H9 (cell line): ENCODE results near the gene MAD1L1. TPM values are rescaled to one million over a fixed set of nuclear protein-coding genes. Genes with fewer than 3 reads are reported as not detected.

ENCODE experiments used
- DNase-seq: peaks from one replicate; pipeline ENCODE4 v3.0.0-alpha.2; 2017
- H2AFZ ChIP-seq: one replicate; pipeline ENCODE4 v1.6.1; 2013; ENCODE audit warnings: mild to moderate bottlenecking, low read length, control low read depth, moderate library complexity
- H2AK5ac ChIP-seq: 2 replicates; pipeline ENCODE4 v1.6.1; 2013; ENCODE audit warnings: low read length, control low read depth, mixed read lengths; ENCODE audit not compliant: insufficient read length
- H2BK120ac ChIP-seq: one replicate; pipeline ENCODE4 v1.6.1; 2013; ENCODE audit warnings: low read depth, mild to moderate bottlenecking, low read length, control low read depth, inconsistent platforms; ENCODE audit not compliant: poor library complexity, severe bottlenecking
- H2BK12ac ChIP-seq: 2 replicates; pipeline ENCODE4 v1.6.1; 2013; ENCODE audit warnings: low read length, control low read depth, mixed read lengths, low read depth; ENCODE audit not compliant: insufficient read length
- H2BK15ac ChIP-seq: 2 replicates; pipeline ENCODE4 v1.6.1; 2013; ENCODE audit warnings: low read depth, low read length, control low read depth
- H2BK20ac ChIP-seq: one replicate; pipeline ENCODE4 v1.6.1; 2013; ENCODE audit warnings: low read depth, mild to moderate bottlenecking, low read length, control low read depth, inconsistent platforms; ENCODE audit not compliant: poor library complexity, severe bottlenecking
- H2BK5ac ChIP-seq: 2 replicates; pipeline ENCODE4 v1.6.1; 2013; ENCODE audit warnings: low read length, control low read depth, mixed read lengths; ENCODE audit not compliant: insufficient read length
- H3K14ac ChIP-seq: 2 replicates; pipeline ENCODE4 v1.6.1; 2013; ENCODE audit warnings: low read length, control low read depth; ENCODE audit not compliant: insufficient read depth
- H3K18ac ChIP-seq: 2 replicates; pipeline ENCODE4 v1.6.1; 2013; ENCODE audit warnings: low read depth, mild to moderate bottlenecking, mixed read lengths, low read length, control low read depth; ENCODE audit not compliant: insufficient read length
- H3K23ac ChIP-seq: 2 replicates; pipeline ENCODE4 v1.6.1; 2013; ENCODE audit warnings: low read length, control low read depth, mixed read lengths, low read depth; ENCODE audit not compliant: insufficient read length
- H3K23me2 ChIP-seq: 2 replicates; pipeline ENCODE4 v1.6.1; 2013; ENCODE audit warnings: low read depth, mild to moderate bottlenecking, mixed read lengths, low read length, control low read depth; ENCODE audit not compliant: insufficient read length, poor library complexity, severe bottlenecking
- H3K27ac ChIP-seq: 2 replicates; pipeline ENCODE4 v1.5.1; 2013; ENCODE audit warnings: low read length, control low read depth, mixed read lengths, low read depth; ENCODE audit not compliant: insufficient read length
- H3K27me3 ChIP-seq: 2 replicates; pipeline ENCODE4 v1.6.1; 2013; ENCODE audit warnings: low read length, control low read depth, inconsistent platforms; ENCODE audit not compliant: insufficient read depth
- H3K4ac ChIP-seq: 2 replicates; pipeline ENCODE4 v1.6.1; 2013; ENCODE audit warnings: low read depth, mild to moderate bottlenecking, control low read depth, inconsistent platforms, low read length, moderate library complexity
- H3K4me1 ChIP-seq: 2 replicates; pipeline ENCODE4 v1.6.1; 2013; ENCODE audit warnings: low read length, control low read depth, inconsistent platforms; ENCODE audit not compliant: insufficient read depth
- H3K4me2 ChIP-seq: 2 replicates; pipeline ENCODE4 v1.6.1; 2013; ENCODE audit warnings: low read length, control low read depth, mixed read lengths; ENCODE audit not compliant: insufficient read length, insufficient read depth
- H3K56ac ChIP-seq: 2 replicates; pipeline ENCODE4 v1.6.1; 2013; ENCODE audit warnings: low read depth, mild to moderate bottlenecking, mixed read lengths, low read length, control low read depth; ENCODE audit not compliant: insufficient read length
- H3K79me1 ChIP-seq: 2 replicates; pipeline ENCODE4 v1.6.1; 2013; ENCODE audit warnings: low read depth, mild to moderate bottlenecking, moderate library complexity, low read length, control low read depth, inconsistent platforms; ENCODE audit not compliant: insufficient read depth, poor library complexity, severe bottlenecking
- H3K79me2 ChIP-seq: 2 replicates; pipeline ENCODE4 v1.6.1; 2013; ENCODE audit warnings: low read length, control low read depth, inconsistent platforms; ENCODE audit not compliant: insufficient read depth
- H3K9ac ChIP-seq: 2 replicates; pipeline ENCODE4 v1.6.1; 2013; ENCODE audit warnings: low read length, control low read depth, mixed read lengths; ENCODE audit not compliant: insufficient read length; ENCODE audit errors: extremely low read depth
- H3K9me3 ChIP-seq: one replicate; pipeline ENCODE4 v1.6.1; 2013; ENCODE audit warnings: low read depth, low read length, inconsistent platforms; ENCODE audit not compliant: control insufficient read depth
- H3T11ph ChIP-seq: one replicate; pipeline ENCODE4 v1.6.1; 2013; ENCODE audit warnings: mild to moderate bottlenecking, low read length, control low read depth, inconsistent platforms
- H4K20me1 ChIP-seq: one replicate; pipeline ENCODE4 v1.6.1; 2013; ENCODE audit not compliant: control insufficient read depth, insufficient read length, insufficient read depth
- H4K5ac ChIP-seq: 2 replicates; pipeline ENCODE4 v1.6.1; 2013; ENCODE audit warnings: low read depth, mild to moderate bottlenecking, mixed read lengths, low read length, control low read depth; ENCODE audit not compliant: insufficient read length
- H4K8ac ChIP-seq: replicated peaks from 2 replicates; pipeline ENCODE4 v1.6.1; 2013; ENCODE audit warnings: low read length, control low read depth, mixed read lengths, low read depth; ENCODE audit not compliant: insufficient read length
- H4K91ac ChIP-seq: 2 replicates; pipeline ENCODE4 v1.6.1; 2013; ENCODE audit warnings: low read depth, mild to moderate bottlenecking, moderate library complexity, mixed read lengths, low read length, control low read depth; ENCODE audit not compliant: insufficient read length
- H3K27ac Mint-ChIP-seq, 3 experiments: 2 replicates in 2 of 3; 3 replicates in 1 of 3; pipeline ENCODE4 v1.8.0; 2020 to 2021; ENCODE audit warnings: mixed read lengths in 3 of 3, mild to moderate bottlenecking in 1 of 3, moderate library complexity in 1 of 3
- H3K27me3 Mint-ChIP-seq: 2 replicates; pipeline ENCODE4 v1.8.0; 2021; ENCODE audit warnings: low read depth, mild to moderate bottlenecking, moderate library complexity, mixed read lengths
- H3K36me3 Mint-ChIP-seq, 3 experiments: 2 replicates in 2 of 3; 3 replicates in 1 of 3; pipeline ENCODE4 v1.8.0; 2020 to 2021; ENCODE audit warnings: low read depth in 3 of 3, mixed read lengths in 3 of 3; ENCODE audit not compliant: insufficient read depth in 1 of 3
- H3K4me1 Mint-ChIP-seq, 2 experiments: 2 replicates each; pipeline ENCODE4 v1.8.0; 2020; ENCODE audit warnings: mixed read lengths in 2 of 2
- H3K4me3 Mint-ChIP-seq, 2 experiments: 2 replicates in 1 of 2; 3 replicates in 1 of 2; pipeline ENCODE4 v1.8.0; 2020 to 2021; ENCODE audit warnings: mild to moderate bottlenecking in 2 of 2, mixed read lengths in 2 of 2, moderate library complexity in 1 of 2
- H3K9me3 Mint-ChIP-seq, 2 experiments: 2 replicates in 1 of 2; 3 replicates in 1 of 2; pipeline ENCODE4 v1.8.0; 2020; ENCODE audit warnings: mild to moderate bottlenecking in 2 of 2, mixed read lengths in 2 of 2, moderate library complexity in 1 of 2
- CTCF ChIP-seq: fragments of 200-600 bp; sonication (generic); conservative IDR thresholded peaks from 3 replicates; pipeline ENCODE4 v1.8.0; 2021; ENCODE audit warnings: antibody characterized with exemption, mild to moderate bottlenecking
- WGBS: extraction: QIAGEN DNeasy Blood & Tissue Kit; methylation state at CpG from one replicate; pipeline ENCODE4 v1.1.7; 2013; ENCODE audit warnings: missing lambda C conversion rate, low lambda C conversion rate, mixed read lengths; ENCODE audit not compliant: insufficient read length; ENCODE audit errors: extremely low coverage; 5-methylcytosine and 5-hydroxymethylcytosine counted together
- total RNA-seq: library from RNA; stranded (reverse); gene quantifications from 2 replicates; pipeline ENCODE4 v1.2.1, GENCODE V29; 2021

Gene MAD1L1
- total RNA-seq, 1 experiment from 2014 or later: 39.0 TPM

DNA sequence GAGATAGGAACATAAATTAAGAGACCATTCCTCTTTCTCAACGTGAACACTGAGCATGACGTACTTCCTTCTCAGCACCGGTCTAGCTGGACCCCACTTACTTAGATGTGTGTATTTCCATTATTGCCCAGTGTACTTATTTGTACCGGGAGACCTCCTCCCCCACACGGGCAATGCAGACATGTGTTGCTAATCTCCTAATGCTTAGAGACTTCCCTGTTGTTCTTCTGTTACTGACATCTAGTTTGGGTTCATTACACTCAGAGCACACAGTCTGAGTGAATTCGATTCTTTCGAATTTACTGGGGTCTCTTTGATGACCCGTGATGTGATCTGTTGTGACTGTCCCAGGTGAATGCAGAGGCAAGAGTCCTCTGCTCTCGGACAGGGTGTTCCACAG is 260.0 kb downstream of the MAD1L1 start:
- H3T11ph ChIP-seq: no peak overlapping the region
- TF ChIP-seq CTCF: no peak
- H4K20me1 ChIP-seq: no peaks in the 10 kb centered on the region
- H3K18ac ChIP-seq: no peak overlapping the region
- H2BK5ac ChIP-seq: no peak overlapping the region
- H2BK120ac ChIP-seq: no peak overlapping the region
- H3K27me3 ChIP-seq: no peaks in the 10 kb centered on the region
- no peaks in the 10 kb centered on the region for H3K27me3 Mint-ChIP-seq
- H2BK15ac ChIP-seq: no peak overlapping the region
- H3K56ac ChIP-seq: no peak overlapping the region
- no peak overlapping the region for H4K91ac ChIP-seq
- no peak overlapping the region for H3K14ac ChIP-seq
- H3K4me2 ChIP-seq: no peak overlapping the region
- no peak overlapping the region for H3K4me3 Mint-ChIP-seq
- no peak overlapping the region for H4K8ac ChIP-seq
- H3K79me1 ChIP-seq: no peaks in the 10 kb centered on the region
- no peak overlapping the region for H3K4ac ChIP-seq
- peaks cover 3% of the 10 kb centered on the region for H3K9me3 ChIP-seq
- no peaks in the 10 kb centered on the region for H3K4me1 Mint-ChIP-seq
- no peaks in the 10 kb centered on the region for H3K4me1 ChIP-seq
- H3K23ac ChIP-seq: no peak overlapping the region
- no peak overlapping the region for H2BK12ac ChIP-seq
- H2AFZ ChIP-seq: no peak overlapping the region
- H4K5ac ChIP-seq: no peak overlapping the region
- peaks cover 6 to 11% of the 10 kb centered on the region in 2 experiments; a peak in 4 of 5 replicates for H3K9me3 Mint-ChIP-seq
- peaks cover 13 to 36% (median 27%) of the 10 kb centered on the region in 3 experiments for H3K36me3 Mint-ChIP-seq
- H3K23me2 ChIP-seq: no peaks in the 10 kb centered on the region
- no peaks in the 10 kb centered on the region for H3K79me2 ChIP-seq
- H2AK5ac ChIP-seq: no peak overlapping the region
- DNase-seq: no peak
- WGBS: no CpG with 5 or more reads among the region's 9 CpGs
- H3K27ac Mint-ChIP-seq: peak overlapping the region; percentile 2 to 77 (median 32); a peak in 4 of 7 replicates
- H3K9ac ChIP-seq: no peak overlapping the region
- H3K27ac ChIP-seq: no peak overlapping the region
- no peak overlapping the region for H2BK20ac ChIP-seq
